PC-9 (cell line): ENCODE data around the gene ETV1.

Experiments
- EZH2 ChIP-seq: fragments of 200-600 bp; sonication (generic); IDR thresholded peaks from 2 replicates; pipeline ENCODE4 v1.8.0; 2017; ENCODE audit warnings: antibody characterized with exemption, low read depth
- TF ChIP-seq, protein P1 (sequence below): fragments of 200-600 bp; sonication (generic); conservative IDR thresholded peaks from 2 replicates; pipeline ENCODE4 v1.6.1; 2017; ENCODE audit warnings: mixed run types, antibody characterized with exemption, mild to moderate bottlenecking, moderate library complexity

DNA sequence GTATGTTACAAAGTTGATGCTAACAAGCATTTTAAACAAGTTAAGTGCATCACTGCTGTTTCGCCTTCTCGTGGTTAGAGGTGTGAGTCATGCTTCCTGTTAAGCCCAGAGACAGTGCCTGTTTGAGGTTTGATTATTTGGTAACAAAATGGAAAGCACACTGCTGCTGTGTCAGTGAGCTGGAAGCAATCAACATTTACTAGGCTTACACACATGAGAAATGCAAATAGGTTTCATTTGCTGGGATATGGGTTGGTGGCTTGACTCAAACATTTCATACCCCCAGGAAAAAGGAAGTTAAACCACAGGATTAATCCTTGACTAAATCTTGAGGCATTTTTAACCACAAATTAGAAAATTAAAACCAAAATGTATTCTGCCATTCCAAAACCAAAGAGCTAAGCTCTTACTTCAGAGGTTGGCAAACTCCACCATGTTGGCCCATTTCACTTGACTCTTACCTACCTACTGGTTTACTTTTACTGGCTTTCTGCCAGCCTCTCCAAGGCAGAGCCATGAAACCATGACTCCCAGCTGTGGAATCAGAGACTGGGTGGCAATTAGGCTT, 139.2 kb downstream of the ETV1 start:
- no peak for TF ChIP-seq EZH2
- TF ChIP-seq, protein P1, sequence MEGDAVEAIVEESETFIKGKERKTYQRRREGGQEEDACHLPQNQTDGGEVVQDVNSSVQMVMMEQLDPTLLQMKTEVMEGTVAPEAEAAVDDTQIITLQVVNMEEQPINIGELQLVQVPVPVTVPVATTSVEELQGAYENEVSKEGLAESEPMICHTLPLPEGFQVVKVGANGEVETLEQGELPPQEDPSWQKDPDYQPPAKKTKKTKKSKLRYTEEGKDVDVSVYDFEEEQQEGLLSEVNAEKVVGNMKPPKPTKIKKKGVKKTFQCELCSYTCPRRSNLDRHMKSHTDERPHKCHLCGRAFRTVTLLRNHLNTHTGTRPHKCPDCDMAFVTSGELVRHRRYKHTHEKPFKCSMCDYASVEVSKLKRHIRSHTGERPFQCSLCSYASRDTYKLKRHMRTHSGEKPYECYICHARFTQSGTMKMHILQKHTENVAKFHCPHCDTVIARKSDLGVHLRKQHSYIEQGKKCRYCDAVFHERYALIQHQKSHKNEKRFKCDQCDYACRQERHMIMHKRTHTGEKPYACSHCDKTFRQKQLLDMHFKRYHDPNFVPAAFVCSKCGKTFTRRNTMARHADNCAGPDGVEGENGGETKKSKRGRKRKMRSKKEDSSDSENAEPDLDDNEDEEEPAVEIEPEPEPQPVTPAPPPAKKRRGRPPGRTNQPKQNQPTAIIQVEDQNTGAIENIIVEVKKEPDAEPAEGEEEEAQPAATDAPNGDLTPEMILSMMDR = no peak
